Left kidney (tissue), 2 donors: ENCODE results near the gene NOX5. TPM values are rescaled to one million over a fixed set of nuclear protein-coding genes. Genes with fewer than 3 reads are reported as not detected.
A peak's percentile ranks its signal among the peaks of the same experiment; 100 is the strongest.
"Not testable (repeated sequence)": the region's sequence is repeated elsewhere in the genome, so short reads cannot be mapped to it uniquely, and the experiment has no call there.

Experiments
- DNase-seq: peaks from one replicate; pipeline ENCODE4 v3.0.0-alpha.2; 2013
- polyA plus RNA-seq: library from polyadenylated mRNA; unstranded; fragments of 120-200 nt; gene quantifications from one replicate; pipeline ENCODE4 v1.2.1, GENCODE V29; 2013; ENCODE audit not compliant: insufficient read length

Gene NOX5
- polyA plus RNA-seq, 1 donor = 1.5 TPM

GRCh38 chr15:69058830-69059556, 44.5 kb downstream of the NOX5 start:
- peak; percentile 93 for DNase-seq

- DNase-seq = no peak
Measured at GRCh38 chr15:69059557-69059943, 45.1 kb downstream of the NOX5 start.

GRCh38 chr15:69060041-69060481, 45.6 kb downstream of the NOX5 start:
- DNase-seq = no peak

GRCh38 chr15:69060744-69061143, 46.2 kb downstream of the NOX5 start:
- no peak for DNase-seq

- no peak for DNase-seq
Measured at GRCh38 chr15:69061414-69061842, 46.9 kb downstream of the NOX5 start.

- DNase-seq = no peak
Measured at GRCh38 chr15:69064649-69065048, 50.2 kb downstream of the NOX5 start.

- DNase-seq = no peak
Measured at GRCh38 chr15:69066007-69066995, 51.8 kb downstream of the NOX5 start.

- DNase-seq = no peak
Measured at GRCh38 chr15:69067296-69067695, 52.8 kb downstream of the NOX5 start.

- no peak for DNase-seq
Measured at GRCh38 chr15:69068157-69068556, 53.7 kb downstream of the NOX5 start.

- DNase-seq = not testable (repeated sequence)
Measured at GRCh38 chr15:69069290-69069689, 54.8 kb downstream of the NOX5 start.

GRCh38 chr15:69069996-69070395, 55.5 kb downstream of the NOX5 start:
- DNase-seq = no peak

GRCh38 chr15:69070396-69070795, 55.9 kb downstream of the NOX5 start:
- no peak for DNase-seq

GRCh38 chr15:69071260-69071659, 56.8 kb downstream of the NOX5 start:
- no peak for DNase-seq

GRCh38 chr15:69072906-69073305, 58.4 kb downstream of the NOX5 start:
- DNase-seq = no peak

- DNase-seq = peak; percentile 78
Measured at GRCh38 chr15:69074001-69074842, 59.7 kb downstream of the NOX5 start.

GRCh38 chr15:69074843-69075224, 60.3 kb downstream of the NOX5 start:
- no peak for DNase-seq

- DNase-seq = no peak
Measured at GRCh38 chr15:69075440-69075839, 60.9 kb downstream of the NOX5 start.

- DNase-seq = no peak
Measured at GRCh38 chr15:69076756-69077155, 62.3 kb downstream of the NOX5 start.

GRCh38 chr15:69078638-69079037, 64.1 kb downstream of the NOX5 start:
- no peak for DNase-seq

- DNase-seq = no peak
Measured at GRCh38 chr15:69080295-69081248, 66.1 kb downstream of the NOX5 start.
